GM21390 (cell line): ENCODE measurements around the gene THBS4.

ENCODE experiments used
- ATAC-seq: cut with Tn5 transposase; IDR thresholded peaks from one replicate; pipeline ENCODE4 v1.9.1; 2021; ENCODE audit not compliant: unreplicated experiment

THBS4 gene

DNA sequence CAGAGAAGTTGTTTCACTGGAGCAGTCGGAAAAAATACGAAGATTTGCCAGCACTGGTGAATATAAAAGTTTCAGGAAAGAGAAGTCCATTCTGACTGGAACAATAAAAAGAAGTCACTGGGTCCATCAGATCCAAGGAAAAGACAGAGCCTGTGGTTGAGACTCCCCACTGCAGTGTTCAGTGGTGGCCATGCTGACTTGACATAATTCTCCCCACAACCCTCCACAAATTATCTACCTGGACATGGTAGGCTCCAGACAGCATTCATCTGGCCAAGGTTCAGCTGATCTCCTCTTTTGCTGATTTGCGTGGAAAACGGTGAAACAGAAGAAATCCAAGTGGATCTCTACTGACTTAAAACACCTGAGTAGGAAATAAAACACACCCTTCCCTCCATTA is 8.0 kb downstream of the THBS4 start:
- ATAC-seq: no peak

DNA sequence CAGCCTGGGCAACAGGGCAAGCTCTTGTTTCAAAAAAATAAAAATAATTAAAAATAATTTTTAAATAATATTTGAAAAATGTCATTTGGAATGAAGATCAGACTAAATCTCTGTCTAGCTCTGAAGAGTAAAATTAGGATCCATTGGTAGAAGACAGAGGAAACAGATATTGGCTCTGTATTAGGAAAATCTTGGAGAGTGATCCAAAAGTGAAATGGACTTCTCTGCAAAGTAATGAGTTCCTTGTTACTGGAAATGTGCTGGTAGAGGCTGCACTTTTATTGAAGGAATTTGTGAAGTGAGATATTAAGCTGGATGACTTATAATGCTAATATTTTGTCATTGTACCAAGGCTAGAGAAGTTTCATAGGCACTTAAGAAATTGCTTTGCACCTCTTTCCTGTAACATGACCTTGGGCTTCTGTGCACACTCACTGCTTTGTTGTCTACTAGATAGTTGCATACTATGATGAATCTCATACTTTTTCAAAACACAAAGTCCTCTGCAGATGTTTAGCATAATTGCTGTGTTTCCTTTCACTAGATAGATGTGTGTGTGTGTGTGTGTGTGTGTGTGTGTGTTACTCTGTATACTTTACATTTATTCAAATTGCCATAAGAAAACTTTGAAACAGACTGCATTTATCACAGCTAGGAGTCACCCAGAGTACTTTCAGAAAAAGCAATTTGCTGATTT is 13.1 kb downstream of the THBS4 start:
- ATAC-seq: no peak

DNA sequence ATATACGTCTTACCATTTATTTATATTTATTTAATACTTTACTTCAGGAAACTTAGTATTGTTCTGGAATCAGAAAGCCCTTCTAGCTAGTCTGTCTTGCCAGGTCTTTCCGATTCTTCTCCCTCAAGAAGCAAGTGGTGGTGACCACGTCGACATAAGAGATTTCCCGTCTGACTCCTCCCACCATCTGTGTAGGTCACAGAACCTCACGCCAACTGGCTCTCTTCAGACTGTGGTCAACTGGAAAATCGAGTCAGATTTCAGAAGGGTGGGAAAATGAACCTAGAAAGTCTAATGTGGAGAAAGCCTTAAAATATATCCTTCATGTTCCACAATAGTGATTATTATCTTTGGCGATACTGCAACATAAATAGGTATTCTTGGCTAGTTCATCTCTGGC is 17.3 kb downstream of the THBS4 start:
- no peak for ATAC-seq

DNA sequence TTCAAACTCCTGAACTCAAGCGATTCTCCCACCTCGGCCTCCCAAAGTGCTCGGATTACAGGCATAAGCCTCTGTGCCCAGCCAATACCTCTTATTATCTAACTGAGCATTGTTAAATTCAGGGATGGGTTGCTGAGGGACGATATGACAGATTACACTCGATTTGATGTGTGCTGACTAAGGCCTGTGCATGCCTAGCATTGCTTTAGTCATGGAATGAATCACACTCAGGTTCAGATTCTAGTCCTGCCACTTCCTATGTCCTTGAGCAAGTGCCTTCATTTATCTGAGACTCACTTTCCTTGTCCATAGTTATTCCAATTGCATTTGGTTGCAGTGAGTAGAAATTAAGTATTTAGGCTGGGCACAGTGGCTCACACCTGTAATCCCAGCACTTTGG is 19.5 kb downstream of the THBS4 start:
- ATAC-seq: no peak

DNA sequence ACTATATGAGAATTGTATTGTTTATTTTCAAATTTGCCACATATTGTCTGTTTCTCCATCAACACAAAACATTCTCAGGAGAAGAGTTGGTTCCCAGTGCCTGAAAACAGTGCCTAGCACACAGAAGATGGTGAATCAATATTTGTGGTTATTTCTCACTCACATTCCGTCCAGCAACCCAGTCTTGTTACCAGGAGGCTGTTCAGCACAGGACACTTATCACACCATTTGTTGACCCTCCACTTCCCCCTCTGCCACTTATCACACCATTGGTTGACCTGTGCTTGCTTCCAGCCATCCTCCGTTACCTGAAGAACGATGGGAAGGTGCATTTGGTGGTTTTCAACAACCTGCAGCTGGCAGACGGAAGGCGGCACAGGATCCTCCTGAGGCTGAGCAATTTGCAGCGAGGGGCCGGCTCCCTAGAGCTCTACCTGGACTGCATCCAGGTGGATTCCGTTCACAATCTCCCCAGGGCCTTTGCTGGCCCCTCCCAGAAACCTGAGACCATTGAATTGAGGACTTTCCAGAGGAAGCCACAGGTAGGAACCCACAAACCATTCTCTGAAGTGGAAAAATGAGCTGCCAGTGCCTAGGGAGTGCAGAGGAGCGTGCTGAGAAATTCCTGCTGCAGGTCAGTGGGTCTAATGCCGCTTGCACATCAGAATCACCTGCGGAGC is 20.5 kb downstream of the THBS4 start:
- ATAC-seq: no peak

DNA sequence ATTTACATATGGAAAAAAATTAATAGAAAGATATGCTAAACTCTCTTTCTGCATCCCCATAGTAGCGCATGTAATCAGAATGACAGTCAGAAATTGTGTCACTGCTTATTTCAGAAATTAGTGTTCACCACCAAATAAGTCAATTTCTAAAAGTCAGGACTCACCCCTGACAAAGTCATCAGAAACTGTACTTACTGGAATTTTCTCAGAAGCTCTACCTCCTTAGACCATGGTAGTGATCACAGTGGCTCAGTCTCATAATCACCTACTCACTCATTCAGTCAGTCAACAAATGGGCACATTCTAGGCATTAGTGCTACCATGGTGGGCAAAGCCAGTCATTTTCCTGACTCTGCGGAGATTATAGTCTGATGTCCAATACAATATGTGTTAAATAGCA is 22.0 kb downstream of the THBS4 start:
- ATAC-seq: no peak

DNA sequence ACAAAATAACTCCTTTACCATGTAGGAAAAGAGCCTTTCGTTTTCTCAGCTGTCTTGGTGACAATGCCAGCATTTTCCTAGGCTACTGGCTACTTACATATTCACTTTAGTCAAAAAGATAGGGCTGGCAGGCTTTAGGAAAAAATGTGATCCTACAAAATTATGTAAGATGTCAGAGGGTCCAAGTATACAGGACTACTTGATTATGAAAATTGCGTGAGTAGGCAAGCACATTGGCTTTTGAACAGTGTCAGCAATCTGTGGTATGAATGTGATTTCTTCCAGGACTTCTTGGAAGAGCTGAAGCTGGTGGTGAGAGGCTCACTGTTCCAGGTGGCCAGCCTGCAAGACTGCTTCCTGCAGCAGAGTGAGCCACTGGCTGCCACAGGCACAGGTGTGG is 22.8 kb downstream of the THBS4 start:
- no peak for ATAC-seq

DNA sequence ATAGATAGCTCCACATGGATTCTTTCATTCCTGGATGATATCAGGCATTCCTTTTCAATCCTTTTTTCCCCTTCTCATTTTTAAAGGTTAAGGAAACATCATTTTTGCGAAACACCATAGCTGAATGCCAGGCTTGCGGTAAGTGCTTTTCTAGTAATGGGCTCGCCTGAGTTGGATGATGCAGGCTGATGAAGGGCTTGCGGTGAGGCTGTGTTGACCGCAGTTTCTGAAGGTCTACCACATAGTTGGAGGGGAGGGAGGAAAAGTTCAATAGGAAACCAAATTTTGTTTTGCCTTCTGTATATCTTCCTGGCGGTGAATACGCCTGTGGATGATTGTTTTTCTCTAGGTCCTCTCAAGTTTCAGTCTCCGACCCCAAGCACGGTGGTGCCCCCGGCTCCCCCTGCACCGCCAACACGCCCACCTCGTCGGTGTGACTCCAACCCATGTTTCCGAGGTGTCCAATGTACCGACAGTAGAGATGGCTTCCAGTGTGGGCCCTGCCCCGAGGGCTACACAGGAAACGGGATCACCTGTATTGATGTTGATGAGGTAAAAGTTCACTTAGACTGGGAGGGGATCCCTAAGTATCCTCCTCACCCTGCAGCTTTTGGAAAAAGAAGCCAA is 24.3 kb downstream of the THBS4 start:
- ATAC-seq: no peak

DNA sequence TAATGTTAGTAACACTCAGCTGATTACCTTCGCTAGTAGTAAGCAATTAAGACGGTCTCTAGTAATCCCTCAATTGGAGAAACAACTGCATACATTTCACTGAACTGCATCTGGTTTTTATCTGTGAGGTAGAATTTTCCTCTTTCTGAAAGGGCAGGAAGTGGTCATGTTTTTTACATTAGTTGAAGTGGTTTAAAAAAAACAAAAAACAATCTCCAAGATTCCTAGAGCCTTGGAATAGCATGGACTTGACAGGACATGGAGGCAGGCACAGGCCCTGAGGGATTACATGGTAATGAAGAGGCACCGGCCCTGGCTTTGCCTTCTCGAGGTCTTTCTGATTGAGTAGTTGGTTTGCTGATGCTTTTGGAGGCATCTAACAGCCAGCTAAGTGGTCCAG is 25.8 kb downstream of the THBS4 start:
- no peak for ATAC-seq

DNA sequence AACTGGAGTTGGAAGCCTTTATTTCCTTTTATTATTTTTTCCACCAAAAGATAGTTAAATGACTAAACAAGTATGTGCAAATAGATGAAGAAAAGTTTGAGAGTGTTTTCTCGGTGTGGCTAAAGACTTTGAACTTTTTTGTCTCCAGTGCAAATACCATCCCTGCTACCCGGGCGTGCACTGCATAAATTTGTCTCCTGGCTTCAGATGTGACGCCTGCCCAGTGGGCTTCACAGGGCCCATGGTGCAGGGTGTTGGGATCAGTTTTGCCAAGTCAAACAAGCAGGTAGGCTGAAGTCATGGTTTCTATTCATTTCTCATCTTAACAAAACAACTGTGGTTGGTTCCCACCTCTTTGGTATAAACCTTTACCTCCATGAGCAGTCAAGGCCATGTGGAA is 26.4 kb downstream of the THBS4 start:
- ATAC-seq: no peak

DNA sequence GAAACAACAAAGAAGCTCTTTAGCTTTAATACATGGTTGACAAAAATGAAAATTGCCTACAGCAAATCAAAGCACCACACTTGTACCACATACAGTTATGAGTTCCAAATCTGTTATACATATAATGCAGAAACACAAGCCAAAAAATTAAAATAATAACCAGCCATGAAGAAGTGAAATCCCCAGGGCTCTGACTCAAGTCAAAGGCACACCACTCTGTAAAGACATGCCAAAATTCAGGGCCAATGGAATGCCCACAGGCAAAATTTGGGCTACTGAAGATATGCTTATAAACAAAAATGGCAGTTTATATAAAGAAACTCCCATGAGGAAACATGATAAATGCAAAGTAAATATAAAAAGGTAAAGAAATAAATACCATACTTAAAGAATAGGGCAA is 29.0 kb downstream of the THBS4 start:
- no peak for ATAC-seq

DNA sequence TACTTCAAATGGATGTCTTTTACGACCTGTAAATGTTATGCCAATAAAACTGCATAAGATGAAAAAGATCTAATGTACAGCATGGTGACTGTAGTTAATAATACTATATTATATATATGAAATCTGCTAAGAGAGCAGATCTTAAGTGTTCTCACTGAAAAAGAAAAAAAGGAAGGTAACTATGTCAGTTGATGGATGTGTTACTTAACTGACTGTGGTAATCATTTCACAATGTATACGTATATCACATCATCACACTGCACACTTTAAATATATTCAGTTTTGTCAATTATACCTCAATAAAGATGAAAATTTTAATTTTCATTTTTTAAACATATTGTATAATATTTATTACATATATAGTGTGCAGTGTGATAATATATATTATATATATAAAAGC is 31.9 kb downstream of the THBS4 start:
- ATAC-seq: no peak

DNA sequence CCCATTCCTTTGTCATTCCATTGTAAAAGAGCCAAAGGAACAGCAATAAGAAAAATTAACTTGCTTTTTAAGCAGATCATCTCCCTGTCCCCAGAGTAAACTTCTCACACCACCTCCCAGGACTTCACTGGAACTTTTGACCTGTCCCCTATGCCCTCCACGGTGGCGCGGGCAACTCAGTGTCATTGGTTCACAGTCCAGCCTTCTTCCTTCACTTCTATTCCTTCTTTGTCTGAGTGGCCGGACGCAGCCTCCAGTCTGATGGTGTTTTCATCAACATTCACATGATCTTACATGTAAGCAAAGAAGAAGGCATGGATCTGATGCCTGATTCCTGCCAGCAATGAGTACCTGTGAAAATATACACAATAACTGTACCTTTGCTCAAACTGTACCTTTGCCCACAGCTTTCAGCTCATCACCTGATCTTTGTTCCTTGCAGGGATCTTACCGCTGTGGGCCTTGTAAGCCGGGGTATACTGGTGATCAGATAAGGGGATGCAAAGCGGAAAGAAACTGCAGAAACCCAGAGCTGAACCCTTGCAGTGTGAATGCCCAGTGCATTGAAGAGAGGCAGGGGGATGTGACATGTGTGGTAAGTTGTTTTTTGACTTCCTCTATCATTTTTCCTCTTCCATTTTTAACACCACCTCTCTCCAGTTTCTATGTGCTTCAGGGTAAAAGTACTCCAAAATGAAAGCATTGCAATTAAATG is 32.5 kb downstream of the THBS4 start:
- no peak for ATAC-seq

DNA sequence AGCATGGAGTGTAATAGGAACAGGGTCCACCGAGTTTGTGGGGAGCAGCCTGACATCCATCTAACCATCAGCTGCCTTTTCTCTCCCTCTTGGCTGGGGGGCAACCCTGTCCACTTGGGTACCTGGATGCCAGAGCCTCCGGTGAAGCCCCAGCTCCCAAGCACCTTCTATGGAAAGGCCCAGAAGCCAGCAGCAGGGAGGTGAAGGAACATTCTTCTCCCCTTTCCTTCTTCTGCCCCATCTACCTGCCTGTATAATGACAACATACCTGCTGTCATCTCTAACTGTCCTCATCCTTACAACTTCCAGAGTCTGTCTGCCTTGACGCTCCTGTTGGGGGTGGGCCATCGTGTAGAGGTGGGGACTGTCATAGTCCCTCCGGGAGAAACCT is 33.1 kb downstream of the THBS4 start:
- ATAC-seq: no peak

DNA sequence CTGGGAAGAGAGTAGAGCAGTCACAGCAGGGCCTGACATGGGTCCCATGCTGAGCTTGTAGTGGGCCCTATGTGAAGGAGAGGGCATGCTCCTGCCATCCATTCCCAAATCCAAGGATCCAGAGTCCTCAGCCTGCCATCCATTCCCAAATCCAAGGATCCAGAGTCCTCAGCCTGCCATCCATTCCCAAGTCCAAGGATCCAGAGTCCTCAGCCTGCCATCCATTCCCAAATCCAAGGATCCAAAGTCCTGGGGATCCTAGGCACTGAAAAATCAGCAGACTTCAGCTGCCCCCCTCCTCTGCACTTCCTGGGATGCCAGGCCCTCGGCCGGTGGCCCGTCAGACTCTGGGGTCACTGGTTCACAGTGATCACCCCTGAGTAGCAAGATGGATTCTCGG is 33.6 kb downstream of the THBS4 start:
- no peak for ATAC-seq

DNA sequence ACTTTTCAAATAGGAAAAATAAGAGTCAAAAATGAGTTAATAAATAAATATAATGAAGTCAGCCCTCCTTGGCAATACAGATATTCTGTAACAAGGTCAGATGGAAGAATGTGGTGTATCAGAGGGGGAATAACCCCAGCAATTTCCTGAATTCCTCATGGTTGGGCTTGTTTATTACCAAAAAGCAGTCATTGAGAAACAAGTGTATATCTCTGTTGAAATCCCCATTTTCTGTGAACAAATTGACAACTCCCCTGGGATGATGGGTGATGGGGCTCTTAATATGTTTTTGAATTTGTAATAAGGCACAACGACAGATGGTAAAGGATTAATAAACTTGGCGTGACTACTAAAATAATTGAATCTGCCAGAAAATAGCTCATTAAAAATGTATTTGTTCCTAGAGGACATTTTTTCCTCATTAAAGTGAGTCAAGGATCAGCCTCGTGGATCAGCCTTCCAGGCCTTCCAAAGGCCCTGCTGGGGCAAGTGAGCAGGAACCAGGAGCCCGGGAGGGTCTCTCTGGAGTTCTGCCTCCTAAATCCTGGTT is 34.2 kb downstream of the THBS4 start:
- ATAC-seq: no peak

DNA sequence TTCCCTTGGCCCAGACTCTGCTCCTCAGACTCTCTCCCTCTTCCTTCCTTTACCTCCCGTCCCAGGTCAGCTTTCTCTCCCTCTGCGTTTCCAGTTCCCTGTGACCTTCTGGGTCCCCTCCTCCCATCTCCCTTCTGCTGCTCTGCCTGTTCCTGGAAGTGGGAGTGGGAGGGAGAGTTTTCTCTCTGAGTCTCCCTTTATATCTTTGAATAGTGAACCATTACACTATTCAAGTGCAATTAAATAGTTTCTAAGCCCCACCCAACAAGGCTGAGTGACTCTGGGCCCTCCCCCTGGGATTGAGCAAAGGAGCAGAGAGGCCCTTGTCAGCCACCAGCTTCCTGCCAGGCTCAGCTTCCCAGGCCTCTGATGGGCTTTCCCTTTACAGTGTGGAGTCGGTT is 34.8 kb downstream of the THBS4 start:
- no peak for ATAC-seq

DNA sequence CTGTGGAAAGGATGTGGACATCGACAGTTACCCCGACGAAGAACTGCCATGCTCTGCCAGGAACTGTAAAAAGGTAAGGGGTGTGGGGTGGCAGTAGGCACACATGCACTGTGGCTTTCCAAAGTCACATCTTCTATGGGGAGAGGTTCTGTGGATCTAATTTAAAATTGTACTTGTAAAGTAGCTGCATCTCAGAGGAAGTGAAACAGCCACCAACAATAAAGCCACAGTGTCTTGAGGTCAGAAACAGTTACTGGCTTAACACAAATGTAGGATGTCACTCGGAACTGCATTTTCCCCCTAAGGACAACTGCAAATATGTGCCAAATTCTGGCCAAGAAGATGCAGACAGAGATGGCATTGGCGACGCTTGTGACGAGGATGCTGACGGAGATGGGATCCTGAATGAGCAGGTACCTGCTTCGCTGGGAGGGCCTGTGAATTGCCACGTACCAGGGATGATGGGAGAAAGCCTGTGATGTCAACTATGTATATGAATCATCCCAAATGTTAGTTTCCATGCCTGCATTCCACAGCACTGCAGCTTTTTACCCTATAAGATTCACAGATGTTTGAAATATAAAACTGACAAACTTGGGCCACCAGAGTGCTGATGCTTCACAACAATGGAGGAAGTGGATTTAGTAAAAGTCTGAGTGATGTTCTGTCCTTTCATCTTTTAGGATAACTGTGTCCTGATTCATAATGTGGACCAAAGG is 35.3 kb downstream of the THBS4 start:
- ATAC-seq: peak; percentile 70

DNA sequence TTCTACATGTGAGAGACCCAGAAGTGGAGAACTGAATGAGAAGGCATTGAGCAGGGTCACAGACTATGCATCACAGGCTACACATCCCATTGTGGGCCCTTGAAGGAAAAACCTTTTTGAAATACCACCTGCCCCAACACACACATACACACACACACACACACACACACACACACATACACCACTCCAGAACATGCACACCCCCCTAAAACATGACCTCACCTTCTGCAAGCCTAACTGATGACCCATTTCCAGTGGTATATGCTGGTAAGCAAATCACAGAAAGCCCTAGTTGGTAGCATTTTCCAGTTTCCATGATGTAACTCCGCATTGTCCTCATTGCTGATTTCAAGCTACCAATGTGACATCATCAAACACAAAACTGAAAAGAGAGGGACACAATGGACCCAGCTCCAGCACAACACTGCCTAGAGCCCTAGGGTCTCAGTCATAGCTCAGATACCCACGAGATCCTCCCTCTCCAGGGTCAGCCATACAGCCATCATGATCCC is 36.4 kb downstream of the THBS4 start:
- ATAC-seq: no peak

DNA sequence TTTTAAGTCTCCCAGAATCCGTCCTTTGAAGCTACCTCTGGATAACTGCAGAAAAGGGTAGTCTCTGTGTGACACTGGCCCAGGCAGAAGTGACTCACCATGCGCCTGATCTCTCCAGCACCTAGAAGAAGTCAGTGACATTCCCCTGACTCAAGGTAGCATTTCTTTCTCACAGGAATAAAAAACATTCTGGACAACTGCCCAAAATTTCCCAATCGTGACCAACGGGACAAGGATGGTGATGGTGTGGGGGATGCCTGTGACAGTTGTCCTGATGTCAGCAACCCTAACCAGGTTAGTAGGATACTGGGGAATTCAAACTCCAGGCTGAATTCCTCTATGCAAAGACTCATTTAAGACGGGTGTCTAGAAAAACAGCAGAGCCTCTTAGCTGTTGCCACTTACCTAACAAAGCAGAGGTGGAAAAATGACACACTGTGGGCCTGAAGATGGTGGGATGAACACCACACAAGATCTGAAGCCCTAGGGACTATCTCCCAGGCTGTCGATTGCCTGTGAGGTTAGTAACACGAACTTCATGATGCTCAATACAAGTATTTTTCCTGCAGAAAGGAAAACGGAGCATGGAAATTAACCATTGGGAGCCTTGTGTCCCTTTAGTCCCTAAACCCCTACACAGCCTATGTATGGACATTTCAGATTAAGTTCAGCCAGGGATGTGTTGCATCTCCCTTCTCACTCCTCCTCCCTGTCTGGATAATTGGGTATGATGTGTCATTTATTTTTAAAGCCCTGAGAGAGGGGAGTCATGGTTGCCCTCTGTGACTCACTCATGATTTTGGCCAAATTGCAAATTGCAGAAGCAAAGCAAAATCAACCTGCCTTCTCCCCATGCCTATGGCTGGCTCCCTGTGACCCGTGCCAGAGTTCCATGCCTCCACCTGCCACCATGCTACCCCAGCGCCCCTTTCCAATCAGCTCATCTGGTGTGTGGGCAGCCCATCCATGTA is 37.2 kb downstream of the THBS4 start:
- no peak for ATAC-seq
